Esophagus muscularis mucosa (tissue), 4 donors: ENCODE data around the gene NDUFV2. TPM values are rescaled to one million over a fixed set of nuclear protein-coding genes. Genes with fewer than 3 reads are reported as not detected.

Source experiments
- DNase-seq: peaks from one replicate; pipeline ENCODE4 v3.0.0-alpha.2; 2017; ENCODE audit errors: extremely low spot score
- H3K27ac ChIP-seq, 4 donors: fragments of 200-600 bp; sonication (generic); replicated peaks in 1 of 4; 1 replicate in 3 of 4; 2 replicates in 1 of 4; pipeline ENCODE4 v1.5.1; 2016 to 2019; ENCODE audit warnings: mild to moderate bottlenecking in 1 of 4
- H3K27me3 ChIP-seq, 4 donors: fragments of 200-600 bp; sonication (generic); one replicate each; pipeline versions ENCODE4 v1.5.1 to v1.6.0; 2016 to 2019
- H3K36me3 ChIP-seq, 4 donors: fragments of 200-600 bp; sonication (generic); one replicate each; pipeline ENCODE4 v1.5.1; 2016 to 2019
- H3K4me1 ChIP-seq, 4 donors: fragments of 200-600 bp; sonication (generic); one replicate each; pipeline ENCODE4 v1.5.1; 2016 to 2019
- H3K4me3 ChIP-seq, 4 donors: fragments of 200-600 bp; sonication (generic); 1 replicate in 2 of 4; 2 replicates in 2 of 4; pipeline ENCODE4 v1.5.1; 2016 to 2019; ENCODE audit warnings: mild to moderate bottlenecking in 4 of 4, moderate library complexity in 1 of 4
- H3K9me3 ChIP-seq, 4 donors: fragments of 200-600 bp; sonication (generic); 1 replicate in 3 of 4; 2 replicates in 1 of 4; pipeline ENCODE4 v1.5.1; 2016 to 2019
- CTCF ChIP-seq, 3 experiments: fragments of 200-600 bp in 2 of 3; fragments of 450-650 bp in 1 of 3; sonication (generic) in 2 of 3; IDR thresholded peaks; one replicate each; pipeline ENCODE4 v1.5.1; 2017 to 2019; ENCODE audit warnings: antibody characterized with exemption in 3 of 3, mild to moderate bottlenecking in 2 of 3, moderate library complexity in 1 of 3
- EP300 ChIP-seq: sonication (generic); formaldehyde crosslinking; IDR thresholded peaks from one replicate; pipeline ENCODE4 v1.6.1; 2017; ENCODE audit warnings: antibody characterized with exemption
- POLR2A ChIP-seq: fragments of 450-650 bp; IDR thresholded peaks from one replicate; pipeline ENCODE4 v1.6.1; 2017; ENCODE audit warnings: antibody characterized with exemption, moderate library complexity, mild to moderate bottlenecking, low read depth
- POLR2AphosphoS5 ChIP-seq, 2 donors: sonication (generic); formaldehyde crosslinking; IDR thresholded peaks; one replicate each; pipeline ENCODE4 v1.6.1; 2017; ENCODE audit warnings: antibody characterized with exemption in 2 of 2
- WGBS: methylation state at CpG from one replicate; pipeline ENCODE4 v1.1.5; 2018; 5-methylcytosine and 5-hydroxymethylcytosine counted together
- intact Hi-C: fragments of 100-400 bp; cut with DNase I; formaldehyde crosslinking; loops from one replicate; pipeline ENCODE4 v1.15.1; 2023
- total RNA-seq, 4 donors: library from RNA; depleted of rRNA; stranded (reverse); fragments of >200 nt; gene quantifications; one replicate each; pipeline versions ENCODE4 v1.1.0 to v1.2.1, GENCODE V29; 2016

NDUFV2 gene
- total RNA-seq, 4 donors from 2014 or later = 120 to 229 (median 175) TPM

- Histone ChIP-seq H3K4me3 (no peak overlapping the region), H3K4me1 (peaks cover 37 to 83% (median 74%) of the 10 kb centered on the region in 4 donors), H3K9me3 (no peaks in the 10 kb centered on the region), H3K27ac (peak overlapping the region in 1 of 4 donors; percentile 19), H3K36me3 (peaks cover 0 to 3% (median 0%) of the 10 kb centered on the region in 4 donors), H3K27me3 (no peaks in the 10 kb centered on the region)
- no peak for TF ChIP-seq EP300
- TF ChIP-seq POLR2A = no peak
- no peak for TF ChIP-seq CTCF (IDR thresholded peaks at IDR 0.05)
- TF ChIP-seq POLR2AphosphoS5 (IDR thresholded peaks at IDR 0.05) = no peak
- 68% methylated on average over 4 of the region's 4 CpGs for WGBS
- no peak for DNase-seq
- intact Hi-C loops = no loop called here
Measured at GRCh38 chr18:9177466-9177865, 75.0 kb downstream of the NDUFV2 start.

- DNase-seq = no peak
- Histone ChIP-seq H3K4me3 (no peak overlapping the region), H3K4me1 (peaks cover 27 to 72% (median 65%) of the 10 kb centered on the region in 4 donors), H3K9me3 (no peaks in the 10 kb centered on the region), H3K36me3 (peaks cover 0 to 12% (median 0%) of the 10 kb centered on the region in 4 donors), H3K27ac (no peak overlapping the region), H3K27me3 (no peaks in the 10 kb centered on the region)
- 100% methylated on average over 1 of the region's 1 CpG for WGBS
- intact Hi-C loops = no loop called here
- no peak for TF ChIP-seq POLR2A
Measured at GRCh38 chr18:9178557-9178956, 76.1 kb downstream of the NDUFV2 start.

- 67% methylated on average over 3 of the region's 3 CpGs for WGBS
- H3K27me3 ChIP-seq = no peaks in the 10 kb centered on the region
- no peak for DNase-seq
- H3K4me3 ChIP-seq = no peak overlapping the region
- H3K9me3 ChIP-seq = no peaks in the 10 kb centered on the region
- intact Hi-C loops = no loop called here
- H3K27ac ChIP-seq = no peak overlapping the region
- peaks cover 10 to 68% (median 64%) of the 10 kb centered on the region in 4 donors for H3K4me1 ChIP-seq
- TF ChIP-seq CTCF (IDR thresholded peaks at IDR 0.05) (no peak), EP300 (no peak), POLR2AphosphoS5 (IDR thresholded peaks at IDR 0.05) (no peak), POLR2A (no peak)
- H3K36me3 ChIP-seq = peaks cover 0 to 20% (median 5%) of the 10 kb centered on the region in 4 donors
Measured at GRCh38 chr18:9181275-9181674, 78.8 kb downstream of the NDUFV2 start.

- no peak for DNase-seq
- intact Hi-C loops = no loop called here
Measured at GRCh38 chr18:9182852-9183399, 80.4 kb downstream of the NDUFV2 start.

More at GRCh38 chr18:9182852-9183399, 80.4 kb downstream of the NDUFV2 start:
- no peak overlapping the region for H3K4me3 ChIP-seq
- TF ChIP-seq CTCF (IDR thresholded peaks at IDR 0.05) (no peak), EP300 (no peak), POLR2AphosphoS5 (IDR thresholded peaks at IDR 0.05) (no peak), POLR2A (no peak)
- peaks cover 0 to 26% (median 5%) of the 10 kb centered on the region in 4 donors for H3K36me3 ChIP-seq
- H3K27ac ChIP-seq = no peak overlapping the region
- no peaks in the 10 kb centered on the region for H3K9me3 ChIP-seq
- no peaks in the 10 kb centered on the region for H3K27me3 ChIP-seq
- 72% methylated on average over 5 of the region's 5 CpGs for WGBS
- H3K4me1 ChIP-seq = peaks cover 4 to 53% (median 49%) of the 10 kb centered on the region in 4 donors

Other genes with a start within 250 kb of the NDUFV2 start
- gene ANKRD12, start 34.1 kb downstream of the NDUFV2 start, total RNA-seq = 100 to 1,000 TPM in 1 of 4 donors, 10 to 100 TPM in 3; 65.2 to 108 (median 92.9) TPM
- gene TWSG1, start 232.1 kb downstream of the NDUFV2 start, total RNA-seq = 100 to 1,000 TPM in 2 of 4 donors, 10 to 100 TPM in 2; 88.1 to 131 (median 101) TPM